Adipose tissue (tissue), 3 donors: ENCODE data around the gene RRM2. TPM values are rescaled to one million over a fixed set of nuclear protein-coding genes. Genes with fewer than 3 reads are reported as not detected.

ENCODE experiments used
- H3K27ac ChIP-seq: one replicate; pipeline ENCODE4 v1.5.1; 2013; ENCODE audit warnings: low read depth, low read length
- WGBS, 3 donors: extraction: QIAGEN DNeasy Blood & Tissue Kit; methylation state at CpG; one replicate each; pipeline ENCODE4 v1.1.7; 2013; 5-methylcytosine and 5-hydroxymethylcytosine counted together
- polyA plus RNA-seq, 3 donors: library from polyadenylated mRNA; stranded (reverse); fragments of 200-250 nt; gene quantifications; one replicate each; pipeline ENCODE4 v1.2.3, GENCODE V29; 2013
- donor health status: healthy with polysubstance abuse.
- donor health status: Bipolar disorder and iron deficiency.
- donor health status: healthy.

Gene RRM2
- polyA plus RNA-seq, 3 donors: 0.45 to 4.8 (median 0.83) TPM

DNA sequence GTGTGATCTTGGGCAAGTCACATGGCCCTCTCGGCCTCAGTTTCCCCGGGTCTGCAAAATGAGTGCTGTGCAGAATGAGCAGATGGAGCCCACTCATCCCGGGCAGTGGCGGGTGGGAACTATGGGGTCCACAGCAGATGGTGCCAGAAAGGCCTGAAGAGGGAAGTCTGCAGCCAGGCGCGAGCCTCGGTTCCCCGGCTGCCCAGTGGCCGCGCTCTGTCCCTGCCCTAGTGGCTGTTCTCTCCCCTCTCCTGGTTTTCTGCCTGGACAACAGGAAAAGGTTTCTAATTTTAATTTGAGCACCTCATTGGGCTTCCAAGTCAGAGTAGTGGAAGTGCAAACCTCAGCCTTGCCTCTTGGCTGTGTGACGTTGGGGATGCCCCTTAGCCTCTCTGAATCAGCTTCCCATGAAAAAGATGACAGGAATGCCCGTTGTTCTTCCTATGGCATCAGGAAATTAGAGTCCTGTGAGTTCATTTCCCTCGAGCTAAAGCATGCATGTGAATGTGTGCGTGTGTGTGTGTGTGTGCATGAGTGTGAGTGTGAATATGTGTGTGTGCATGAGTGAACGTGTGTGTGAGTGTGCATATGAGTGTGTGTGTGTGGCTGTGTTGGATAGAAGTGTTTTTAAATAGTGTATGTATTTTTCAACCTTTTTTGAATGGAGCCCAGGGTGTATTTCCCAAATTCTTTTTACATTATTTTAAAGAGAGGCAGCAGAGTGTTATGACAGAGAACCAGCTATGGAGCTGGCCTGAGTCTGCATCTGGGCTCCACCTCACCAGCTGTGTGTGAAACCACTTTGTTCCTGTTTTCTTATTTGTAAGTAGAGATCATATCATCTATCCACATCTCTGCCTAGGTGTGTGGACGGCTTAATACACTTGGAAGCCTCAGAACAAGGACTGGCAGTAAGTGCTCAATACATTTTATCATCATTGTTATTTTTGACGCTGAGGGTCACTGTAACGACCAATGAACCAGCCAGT, 41.3 kb downstream of the RRM2 start:
- no peak overlapping the region for H3K27ac ChIP-seq
- WGBS, 3 donors: 85 to 87% (median 85%) methylated on average over 17 to 18 of the region's 18 CpGs

- H3K27ac ChIP-seq: no peak overlapping the region
- 85 to 95% (median 94%) methylated on average over 8 of the region's 8 CpGs for WGBS, 3 donors
These were observed 42.1 kb downstream of the RRM2 start for GRCh38 chr2:10164601-10165000.

GRCh38 chr2:10165282-10165681, 42.7 kb downstream of the RRM2 start:
- WGBS, 3 donors: 94 to 98% (median 96%) methylated on average over 11 of the region's 11 CpGs
- no peak overlapping the region for H3K27ac ChIP-seq

DNA sequence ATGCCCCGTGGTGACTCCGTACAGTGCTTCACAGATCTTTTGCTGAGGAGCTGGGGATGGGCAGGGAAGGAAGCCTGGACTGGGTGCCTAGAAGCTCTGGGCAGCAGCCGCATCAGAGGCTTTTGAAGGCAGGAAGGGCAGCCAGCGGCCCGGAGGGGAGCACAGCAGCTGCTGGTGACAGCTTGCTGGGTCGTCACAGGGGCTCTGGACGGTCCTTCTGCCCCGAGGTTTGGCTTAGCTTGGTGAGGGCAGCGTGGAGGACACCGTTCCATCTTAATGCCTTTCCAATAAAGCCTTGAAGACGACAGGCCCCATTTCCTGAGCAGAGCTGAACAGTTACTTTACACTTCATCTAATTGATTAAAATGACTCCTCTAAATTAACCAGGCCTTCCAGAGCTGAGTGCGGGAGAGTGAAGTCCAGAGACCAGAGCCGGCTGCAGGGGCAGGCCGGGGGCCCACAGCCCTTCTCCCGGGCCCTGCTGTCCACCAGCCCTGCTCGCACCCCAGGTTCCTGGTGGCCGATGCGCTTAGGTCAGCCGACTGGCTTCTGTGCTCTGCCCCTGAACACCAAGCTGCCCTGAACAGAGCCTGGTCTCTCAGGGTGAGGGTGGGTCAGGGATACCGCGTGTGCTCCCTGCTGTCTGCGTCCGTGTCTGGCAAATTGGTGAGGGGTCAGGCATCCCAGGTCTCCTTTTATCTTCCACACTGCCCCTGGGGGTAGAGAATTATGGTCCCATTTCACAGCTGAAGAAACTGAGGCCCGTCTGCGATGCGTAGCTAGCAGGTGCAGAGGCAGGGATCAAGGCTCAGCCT, 43.5 kb downstream of the RRM2 start:
- 93 to 94% (median 93%) methylated on average over 26 of the region's 26 CpGs for WGBS, 3 donors
- H3K27ac ChIP-seq: no peak overlapping the region

- WGBS, 3 donors: 88 to 95% (median 91%) methylated on average over 18 of the region's 18 CpGs
- no peak overlapping the region for H3K27ac ChIP-seq
These were observed 44.2 kb downstream of the RRM2 start for GRCh38 chr2:10166676-10167292.

GRCh38 chr2:10167316-10167715, 44.8 kb downstream of the RRM2 start:
- no peak overlapping the region for H3K27ac ChIP-seq
- WGBS, 3 donors: 90 to 95% (median 92%) methylated on average over 11 of the region's 11 CpGs

GRCh38 chr2:10168221-10168620, 45.7 kb downstream of the RRM2 start:
- WGBS, 3 donors: 87 to 94% (median 91%) methylated on average over 5 of the region's 5 CpGs
- H3K27ac ChIP-seq: no peak overlapping the region

DNA sequence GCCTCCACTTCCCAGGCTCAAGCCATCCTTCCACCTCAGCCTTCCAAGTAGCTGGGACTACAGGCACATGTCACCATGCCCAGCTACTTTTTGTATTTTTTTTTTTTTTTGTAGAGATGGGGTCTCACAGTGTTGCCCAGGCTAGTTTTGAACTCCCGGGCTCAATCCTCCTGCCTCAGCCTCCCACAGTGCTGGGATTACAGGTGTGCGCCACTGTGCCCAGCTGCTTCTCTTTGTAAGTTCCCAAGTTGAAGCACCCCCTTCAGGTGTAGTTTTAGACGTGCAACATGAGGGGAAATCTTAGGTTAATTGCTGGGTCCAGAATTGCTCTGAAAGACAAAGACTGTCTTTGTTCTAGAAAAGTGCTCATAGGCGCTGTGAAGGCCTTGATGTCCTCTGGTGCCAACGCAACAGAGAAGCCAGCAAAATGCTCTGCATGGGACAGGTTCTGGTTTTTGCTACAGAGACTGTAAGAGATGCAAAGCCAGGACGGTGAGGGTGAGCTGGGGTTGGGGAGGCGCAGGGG, 46.6 kb downstream of the RRM2 start:
- 80 to 96% (median 91%) methylated on average over 7 of the region's 7 CpGs for WGBS, 3 donors
- no peak overlapping the region for H3K27ac ChIP-seq

- 75 to 85% (median 79%) methylated on average over 11 of the region's 11 CpGs for WGBS, 3 donors
- H3K27ac ChIP-seq: no peak overlapping the region
These were observed 47.0 kb downstream of the RRM2 start for GRCh38 chr2:10169581-10169980.

- 57 to 72% (median 63%) methylated on average over 9 of the region's 9 CpGs for WGBS, 3 donors
These were observed 47.7 kb downstream of the RRM2 start for GRCh38 chr2:10170256-10170655.

GRCh38 chr2:10171006-10171800, 48.7 kb downstream of the RRM2 start:
- H3K27ac ChIP-seq: no peak overlapping the region
- WGBS, 3 donors: 89 to 95% (median 91%) methylated on average over 19 of the region's 19 CpGs

More at GRCh38 chr2:10170256-10170655, 47.7 kb downstream of the RRM2 start:
- H3K27ac ChIP-seq: no peak overlapping the region

GRCh38 chr2:10172033-10172871, 49.7 kb downstream of the RRM2 start:
- H3K27ac ChIP-seq: no peak overlapping the region
- WGBS, 3 donors: 82 to 91% (median 84%) methylated on average over 23 of the region's 23 CpGs

GRCh38 chr2:10173258-10174005, 50.9 kb downstream of the RRM2 start:
- no peak overlapping the region for H3K27ac ChIP-seq
- 94 to 99% (median 98%) methylated on average over 22 of the region's 22 CpGs for WGBS, 3 donors

GRCh38 chr2:10174173-10174572, 51.6 kb downstream of the RRM2 start:
- no peak overlapping the region for H3K27ac ChIP-seq
- WGBS, 3 donors: 85 to 93% (median 92%) methylated on average over 9 of the region's 9 CpGs

DNA sequence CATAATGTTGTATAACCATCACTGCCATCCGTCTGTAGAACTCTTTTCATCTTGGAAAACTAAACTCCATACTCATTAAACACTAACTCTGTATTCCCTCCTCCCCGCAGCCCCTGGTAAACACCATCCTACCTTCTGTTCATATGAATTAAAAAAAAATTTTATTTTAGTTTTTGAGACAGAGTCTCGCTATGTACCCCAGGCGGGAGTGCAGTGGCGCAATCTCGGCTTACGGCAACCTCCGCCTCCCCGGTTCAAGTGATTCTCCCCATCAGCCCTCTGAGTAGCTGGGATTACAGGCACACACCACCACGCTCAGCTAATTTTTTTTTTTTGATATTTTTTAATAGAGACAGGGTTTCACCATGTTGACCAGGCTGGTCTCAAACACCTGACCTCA, 52.9 kb downstream of the RRM2 start:
- WGBS, 3 donors: 92 to 98% (median 97%) methylated on average over 10 of the region's 10 CpGs
- H3K27ac ChIP-seq: no peak overlapping the region

GRCh38 chr2:10178751-10179150, 56.2 kb downstream of the RRM2 start:
- no peak overlapping the region for H3K27ac ChIP-seq
- WGBS, 3 donors: 94 to 98% (median 96%) methylated on average over 7 of the region's 7 CpGs
